H1 (cell line): ENCODE results near the gene TEX44. TPM values are rescaled to one million over a fixed set of nuclear protein-coding genes. Genes with fewer than 3 reads are reported as not detected.
A peak's percentile ranks its signal among the peaks of the same experiment; 100 is the strongest.
"Not testable (repeated sequence)": the region's sequence is repeated elsewhere in the genome, so short reads cannot be mapped to it uniquely, and the experiment has no call there.

Source experiments
- CTCF ChIA-PET: fragments of 300-600 bp; sonication (Branson Sonifier 250); formaldehyde crosslinking; loops from one replicate; lab custom pipeline; 2021; ENCODE audit not compliant: partially characterized antibody; lab: Charles Lee
- POLR2A ChIA-PET: fragments of 300-600 bp; sonication (Branson Sonifier 250); formaldehyde crosslinking; loops from one replicate; lab custom pipeline; 2021; ENCODE audit warnings: inconsistent platforms; ENCODE audit not compliant: partially characterized antibody; lab: Charles Lee
- DNase-seq, 2 experiments: peaks; one replicate each; pipeline versions ENCODE4 v3.0.0 to v3.0.0-alpha.2; 2010 to 2022; ENCODE audit warnings: low spot score in 2 of 2, low read depth in 1 of 2, mixed read lengths in 1 of 2
- FAIRE-seq: peaks from 2 replicates; lab custom pipeline; 2011; peaks lifted over from hg19 to GRCh38; lab: Jason Lieb, UNC
- H2AFZ ChIP-seq: 2 replicates; pipeline ENCODE4 v1.8.1; 2012; ENCODE audit warnings: low read length, inconsistent platforms
- H2AK5ac ChIP-seq: 2 replicates; pipeline ENCODE4 v1.6.1; 2013; ENCODE audit warnings: low read depth, low read length
- H2BK120ac ChIP-seq: replicated peaks from 2 replicates; pipeline ENCODE3; 2013; ENCODE audit warnings: low read depth, low read length, inconsistent platforms
- H2BK12ac ChIP-seq: 2 replicates; pipeline ENCODE4 v1.6.1; 2013; ENCODE audit warnings: low read depth, low read length
- H2BK15ac ChIP-seq: 2 replicates; pipeline ENCODE4 v1.6.1; 2013; ENCODE audit warnings: low read length
- H2BK20ac ChIP-seq: 2 replicates; pipeline ENCODE4 v1.6.1; 2013; ENCODE audit warnings: low read length
- H2BK5ac ChIP-seq: 2 replicates; pipeline ENCODE4 v1.6.1; 2013; ENCODE audit warnings: low read depth, low read length
- H3K14ac ChIP-seq: 2 replicates; pipeline ENCODE4 v1.6.1; 2013; ENCODE audit warnings: inconsistent platforms; ENCODE audit not compliant: insufficient read length
- H3K18ac ChIP-seq: 2 replicates; pipeline ENCODE4 v1.6.1; 2013; ENCODE audit warnings: low read length; ENCODE audit errors: extremely low read depth
- H3K23ac ChIP-seq: 2 replicates; pipeline ENCODE4 v1.6.1; 2013; ENCODE audit warnings: inconsistent platforms; ENCODE audit not compliant: insufficient read length
- H3K23me2 ChIP-seq: 2 replicates; pipeline ENCODE4 v1.6.1; 2013; ENCODE audit warnings: low read depth, low read length
- H3K27ac ChIP-seq: 2 replicates; pipeline ENCODE4 v1.6.1; 2011; ENCODE audit warnings: low read depth, low read length, inconsistent platforms
- H3K27me3 ChIP-seq, 4 experiments: replicated peaks in 1 of 4; 1 replicate in 1 of 4; 2 replicates in 3 of 4; pipeline versions ENCODE4 v1.6.1 to v1.8.1; 2011 to 2013; ENCODE audit warnings: low read length in 3 of 4, mild to moderate bottlenecking in 3 of 4, inconsistent platforms in 2 of 4, mixed read lengths in 2 of 4, moderate library complexity in 1 of 4; ENCODE audit not compliant: control insufficient read depth in 3 of 4, insufficient read depth in 3 of 4; ENCODE audit errors: extremely low read depth in 1 of 4
- H3K36me3 ChIP-seq, 4 experiments: 2 replicates each; pipeline versions ENCODE4 v1.6.1 to v1.8.1; 2011 to 2013; ENCODE audit warnings: mild to moderate bottlenecking in 4 of 4, low read length in 3 of 4, moderate library complexity in 2 of 4, control low read depth in 1 of 4, inconsistent platforms in 1 of 4; ENCODE audit not compliant: insufficient read depth in 4 of 4, control insufficient read depth in 2 of 4
- H3K4ac ChIP-seq: replicated peaks from 2 replicates; pipeline ENCODE3; 2013; ENCODE audit warnings: low read length, low read depth, mixed read lengths, inconsistent platforms; ENCODE audit not compliant: insufficient read length
- H3K4me1 ChIP-seq, 4 experiments: replicated peaks in 1 of 4; 1 replicate in 1 of 4; 2 replicates in 3 of 4; pipeline versions ENCODE4 v1.6.1 to v1.8.1; 2011 to 2013; ENCODE audit warnings: low read length in 3 of 4, inconsistent platforms in 2 of 4, mixed read lengths in 1 of 4; ENCODE audit not compliant: insufficient read depth in 4 of 4, control insufficient read depth in 3 of 4
- H3K4me2 ChIP-seq, 2 experiments: 2 replicates each; pipeline versions ENCODE4 v1.6.1 to v1.8.1; 2011 to 2013; ENCODE audit warnings: low read depth in 2 of 2, low read length in 2 of 2, control low read depth in 1 of 2, inconsistent platforms in 1 of 2, mild to moderate bottlenecking in 1 of 2; ENCODE audit not compliant: insufficient read depth in 1 of 2
- H3K4me3 ChIP-seq, 4 experiments: fragments of 200-600, 300-600 bp in 1 of 4; sonication (generic), shearing (Covaris generic), sonication (Bioruptor Twin) in 1 of 4; 2 replicates each; pipeline versions ENCODE4 v1.5.1 to v1.8.1; 2011 to 2016; ENCODE audit warnings: low read length in 4 of 4, low read depth in 3 of 4, control low read depth in 2 of 4, inconsistent platforms in 2 of 4, mild to moderate bottlenecking in 2 of 4, mixed read lengths in 1 of 4, moderate library complexity in 1 of 4; ENCODE audit not compliant: insufficient read depth in 2 of 4; ENCODE audit errors: extremely low read depth in 1 of 4
- H3K56ac ChIP-seq: replicated peaks from 2 replicates; pipeline ENCODE3; 2013; ENCODE audit warnings: low read depth, mild to moderate bottlenecking, mixed read lengths, low read length, inconsistent platforms; ENCODE audit not compliant: insufficient read length
- H3K79me1 ChIP-seq: 2 replicates; pipeline ENCODE4 v1.6.1; 2013; ENCODE audit warnings: low read depth, low read length, control low read depth
- H3K79me2 ChIP-seq, 2 experiments: 2 replicates each; pipeline versions ENCODE4 v1.6.1 to v1.8.1; 2012 to 2013; ENCODE audit warnings: low read length in 2 of 2, mild to moderate bottlenecking in 2 of 2, inconsistent platforms in 1 of 2; ENCODE audit not compliant: insufficient read depth in 2 of 2, control insufficient read depth in 1 of 2
- H3K9ac ChIP-seq, 4 experiments: replicated peaks in 1 of 4; 1 replicate in 1 of 4; 2 replicates in 3 of 4; pipeline versions ENCODE4 v1.6.1 to v1.8.1; 2011 to 2013; ENCODE audit warnings: low read depth in 3 of 4, low read length in 3 of 4, control low read depth in 2 of 4, mild to moderate bottlenecking in 2 of 4, moderate library complexity in 2 of 4, inconsistent platforms in 1 of 4; ENCODE audit errors: extremely low read depth in 1 of 4
- H3K9me3 ChIP-seq, 2 experiments: 2 replicates each; pipeline versions ENCODE4 v1.6.1 to v1.8.1; 2012 to 2013; ENCODE audit warnings: mild to moderate bottlenecking in 2 of 2, moderate library complexity in 2 of 2, control low read depth in 1 of 2, inconsistent platforms in 1 of 2, low read depth in 1 of 2, low read length in 1 of 2, mixed read lengths in 1 of 2; ENCODE audit not compliant: insufficient read depth in 2 of 2
- H4K20me1 ChIP-seq, 2 experiments: replicated peaks in 1 of 2; 2 replicates each; pipeline versions ENCODE3 to v1.8.1; 2011 to 2013; ENCODE audit warnings: inconsistent platforms in 2 of 2, low read length in 2 of 2, mild to moderate bottlenecking in 1 of 2; ENCODE audit not compliant: insufficient read depth in 2 of 2, control insufficient read depth in 1 of 2
- H4K5ac ChIP-seq: 2 replicates; pipeline ENCODE4 v1.6.1; 2013; ENCODE audit warnings: low read length, low read depth, mixed read lengths, inconsistent platforms; ENCODE audit not compliant: insufficient read length
- H4K8ac ChIP-seq: 2 replicates; pipeline ENCODE4 v1.8.0; 2013; ENCODE audit warnings: mild to moderate bottlenecking, moderate library complexity, low read length, inconsistent platforms; ENCODE audit not compliant: insufficient read depth; ENCODE audit errors: extremely low read depth
- H4K91ac ChIP-seq: replicated peaks from 2 replicates; pipeline ENCODE3; 2013; ENCODE audit warnings: low read length, mixed read lengths, inconsistent platforms; ENCODE audit not compliant: insufficient read length
- BACH1 ChIP-seq: IDR thresholded peaks from 2 replicates; pipeline ENCODE4 v1.6.1; 2012; ENCODE audit warnings: low read length, improper control_type of control experiment
- CREB1 ChIP-seq: IDR thresholded peaks from 2 replicates; pipeline ENCODE4 v1.6.1; 2012; ENCODE audit warnings: inconsistent platforms
- KDM1A ChIP-seq: fragments of 200-600, 300-600 bp; sonication (generic); IDR thresholded peaks from 2 replicates; pipeline ENCODE4 v1.7.1; 2016; ENCODE audit warnings: mild to moderate bottlenecking, low read length, borderline replicate concordance
- POLR2AphosphoS5 ChIP-seq: IDR thresholded peaks from 2 replicates; pipeline ENCODE4 v1.6.1; 2011; ENCODE audit warnings: low read depth, low read length
- RXRA ChIP-seq: IDR thresholded peaks from 2 replicates; pipeline ENCODE4 v1.6.1; 2011; ENCODE audit warnings: low read depth, mild to moderate bottlenecking, low read length, moderate library complexity; ENCODE audit not compliant: insufficient read depth
- SP1 ChIP-seq: IDR thresholded peaks from 2 replicates; pipeline ENCODE4 v1.6.1; 2011; ENCODE audit warnings: low read depth, low read length
- WGBS, 2 experiments: shearing (Covaris generic) in 1 of 2; methylation state at CpG; one replicate each; pipeline versions ENCODE4 v1.1.6 to v1.1.7; 2013 to 2015; ENCODE audit warnings: low lambda C conversion rate in 2 of 2, mixed read lengths in 2 of 2, inconsistent platforms in 1 of 2, low coverage in 1 of 2, missing lambda C conversion rate in 1 of 2; ENCODE audit not compliant: insufficient replicate concordance in 2 of 2, insufficient coverage in 1 of 2, insufficient read length in 1 of 2; ENCODE audit errors: extremely low coverage in 1 of 2, missing lambda C conversion rate in 1 of 2; 5-methylcytosine and 5-hydroxymethylcytosine counted together
- polyA plus RNA-seq, 7 experiments: library from polyadenylated mRNA; depleted of rRNA in 3 of 7; stranded (reverse) in 5 of 7; unstranded in 2 of 7; fragments of >200 nt in 5 of 7; fragments of 200-250 nt in 2 of 7; gene quantifications; 1 replicate in 5 of 7; 2 replicates in 1 of 7; 4 replicates in 1 of 7; pipeline versions ENCODE4 v1.2.1 to v1.2.3, GENCODE V29; 2011 to 2013; ENCODE audit warnings: missing spikeins in 2 of 7, mixed read lengths in 2 of 7
- total RNA-seq: library from RNA; stranded (reverse); fragmentation: NEBNext Ultra II Directional; extraction: Animal tissue kit (Norgen Biotek cat#: 25700); gene quantifications from 2 replicates; pipeline ENCODE4 v1.2.1, GENCODE V29; 2021
- TF ChIP-seq, protein P1 (sequence below): IDR thresholded peaks from 2 replicates; pipeline ENCODE4 v1.6.1; 2011; ENCODE audit warnings: low read depth, mild to moderate bottlenecking, low read length; ENCODE audit not compliant: insufficient read depth

The TEX44 gene
- total and polyA plus RNA-seq, 2 of the 8 experiments (the other 6 are each of a cell fraction or from before 2014, with no cell fraction given), result not detected

DNA sequence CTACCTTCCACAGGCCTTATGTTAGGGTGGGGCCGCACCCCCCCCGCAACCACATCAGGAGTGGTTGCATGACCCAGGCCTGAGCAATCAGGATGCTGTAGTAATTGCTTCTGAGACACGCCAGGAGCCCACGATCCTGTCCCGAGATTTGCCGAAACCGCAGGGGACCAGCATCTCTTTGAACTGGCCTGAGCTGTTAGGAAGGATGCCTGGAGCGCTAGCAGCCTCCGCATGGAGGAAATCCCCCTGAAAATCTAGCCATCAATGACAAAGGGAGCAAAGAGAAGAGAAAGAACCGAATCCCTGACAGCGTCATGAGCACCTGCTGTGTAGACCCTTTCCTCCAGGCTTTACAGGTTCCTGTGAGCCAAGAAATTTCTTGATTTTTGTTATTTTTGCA, 8.7 kb upstream of the TEX44 start (continued):
- TF ChIP-seq CREB1, result peak; percentile 75
- TF ChIP-seq RXRA, result no peak
- TF ChIP-seq, protein P1, sequence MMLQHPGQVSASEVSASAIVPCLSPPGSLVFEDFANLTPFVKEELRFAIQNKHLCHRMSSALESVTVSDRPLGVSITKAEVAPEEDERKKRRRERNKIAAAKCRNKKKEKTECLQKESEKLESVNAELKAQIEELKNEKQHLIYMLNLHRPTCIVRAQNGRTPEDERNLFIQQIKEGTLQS, result no peak
- TF ChIP-seq SP1, result peak; percentile 67; the same call in 1 of the 2 replicates
- TF ChIP-seq BACH1, result peak; percentile 38; the same call in 1 of the 2 replicates
- no peak for TF ChIP-seq POLR2AphosphoS5
- TF ChIP-seq KDM1A, result peak; percentile 56; the same call in 1 of the 2 replicates

DNA sequence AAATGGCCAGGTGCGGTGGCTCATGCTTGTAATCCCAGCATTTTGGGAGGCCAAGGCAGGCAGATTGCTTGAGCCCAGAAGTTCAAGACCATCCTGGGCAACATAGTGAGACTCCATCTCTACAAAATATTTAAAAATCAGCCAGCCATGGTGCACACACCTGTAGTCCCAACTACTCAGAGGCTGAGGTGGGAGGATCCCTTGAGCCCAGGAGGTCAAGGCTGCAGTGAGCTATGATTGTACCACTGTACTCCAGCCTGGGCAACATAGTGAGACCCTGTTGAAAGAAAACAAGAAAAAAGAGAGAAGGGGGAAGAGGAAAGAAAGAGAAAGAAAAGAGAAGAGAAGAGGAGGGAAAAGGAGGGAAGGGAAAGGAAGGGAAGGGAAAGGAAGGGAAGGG, 4.9 kb upstream of the TEX44 start:
- H3K56ac ChIP-seq, H3K36me3 ChIP-seq, H3K27me3 ChIP-seq, H3K23me2 ChIP-seq, H2BK15ac ChIP-seq, H4K5ac ChIP-seq, H3K4ac ChIP-seq, H3K4me3 ChIP-seq, H4K91ac ChIP-seq, H3K27ac ChIP-seq, H3K18ac ChIP-seq, H3K9me3 ChIP-seq, H2BK5ac ChIP-seq, FAIRE-seq, H2BK20ac ChIP-seq, H2AFZ ChIP-seq, H2BK120ac ChIP-seq, H3K23ac ChIP-seq, H2BK12ac ChIP-seq, H3K14ac ChIP-seq, H3K4me2 ChIP-seq, POLR2A ChIA-PET, H4K20me1 ChIP-seq, H3K79me1 ChIP-seq, H4K8ac ChIP-seq, DNase-seq, H2AK5ac ChIP-seq, H3K79me2 ChIP-seq, H3K9ac ChIP-seq: not testable (repeated sequence)
- CTCF ChIA-PET, result interaction anchor here (8.6 to 19.8 kb wide), 2 partner anchors 12 to 20 kb away, joined by 83 to 368 read pairs; no protein-coding TSS in a partner anchor
- 100% methylated on average over 1 of the region's 1 CpG; no CpG with 5 or more reads in 1 of the 2 experiments for WGBS, 2 experiments
- peaks cover 0 to 17% (median 5%) of the 10 kb centered on the region in 4 experiments; a peak in 5 of 7 replicates for H3K4me1 ChIP-seq
